NCI-H510A (cell line): ENCODE measurements around the gene ZIC2.

Experiments used
- DNase-seq: peaks from one replicate; lab custom pipeline; 2025; lab: John Stamatoyannopoulos, UW

ZIC2 gene

GRCh38 chr13:99974296-99974938, 7.2 kb upstream of the ZIC2 start:
- no peak for DNase-seq

DNA sequence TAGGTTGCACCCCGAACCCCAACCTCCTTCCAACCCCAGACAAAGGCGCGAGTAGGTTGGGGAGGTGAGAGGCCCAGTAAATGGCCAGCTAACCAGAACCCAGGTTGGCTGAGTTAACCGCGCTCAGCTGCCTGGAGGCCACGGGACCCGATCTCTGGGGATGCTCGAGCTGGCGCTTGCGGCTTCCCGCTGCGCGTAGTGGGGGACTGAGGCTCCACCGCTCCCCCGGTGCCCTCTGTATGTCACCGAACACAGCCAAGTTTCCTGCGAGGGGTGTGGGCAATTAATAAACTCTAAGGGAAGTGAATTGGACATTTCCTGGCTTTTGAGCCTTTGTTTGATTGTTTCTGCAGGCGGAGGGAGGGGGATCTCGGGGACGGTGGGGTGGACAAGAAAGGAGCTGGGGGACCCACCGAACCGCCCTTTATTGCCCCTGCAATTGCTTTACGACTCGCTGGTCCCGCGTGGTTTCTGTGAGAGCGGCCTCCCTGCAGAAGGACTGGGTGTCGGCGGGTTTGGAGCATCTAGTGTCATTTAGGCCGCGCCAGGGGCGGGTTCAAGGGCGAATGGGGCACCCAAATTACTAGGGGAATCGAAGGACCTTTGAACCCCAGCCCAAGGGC, 6.5 kb upstream of the ZIC2 start:
- DNase-seq, result no peak

- DNase-seq, result no peak
These were observed 6.0 kb upstream of the ZIC2 start for GRCh38 chr13:99975626-99976025.

- no peak for DNase-seq
These were observed 5.0 kb upstream of the ZIC2 start for GRCh38 chr13:99976575-99976974.

DNA sequence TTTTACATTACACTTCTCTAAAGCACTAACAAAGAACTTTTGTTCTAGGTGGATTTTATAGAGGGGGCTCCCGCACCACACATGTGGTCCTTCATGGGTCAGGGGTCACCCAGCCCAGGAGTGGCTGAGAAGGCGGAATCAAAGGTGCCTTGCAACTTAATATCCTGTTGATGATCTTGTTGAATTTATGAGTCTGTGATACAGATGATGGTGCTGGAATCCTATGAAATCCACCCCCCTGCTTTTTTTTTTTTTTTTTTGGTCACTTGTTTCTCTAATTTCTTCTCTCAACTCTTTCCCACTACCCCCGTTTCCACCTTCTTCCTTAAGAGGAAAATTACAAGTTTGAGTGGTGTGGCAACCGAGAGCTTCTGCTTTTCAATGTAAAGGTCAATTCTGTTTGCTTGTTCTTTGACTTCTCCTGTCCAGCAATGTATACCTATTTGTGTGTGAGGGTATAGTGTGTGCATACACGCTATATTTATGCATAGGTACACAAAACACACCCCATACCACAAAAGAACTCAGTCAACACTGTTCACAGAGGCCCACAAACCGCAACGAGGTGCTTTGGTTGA, 4.2 kb upstream of the ZIC2 start:
- no peak for DNase-seq

GRCh38 chr13:99977912-99978798, 3.4 kb upstream of the ZIC2 start:
- DNase-seq, result no peak

GRCh38 chr13:99978799-99979452, 2.7 kb upstream of the ZIC2 start:
- DNase-seq, result no peak

- DNase-seq, result no peak
These were observed 2.0 kb upstream of the ZIC2 start for GRCh38 chr13:99979453-99980200.

DNA sequence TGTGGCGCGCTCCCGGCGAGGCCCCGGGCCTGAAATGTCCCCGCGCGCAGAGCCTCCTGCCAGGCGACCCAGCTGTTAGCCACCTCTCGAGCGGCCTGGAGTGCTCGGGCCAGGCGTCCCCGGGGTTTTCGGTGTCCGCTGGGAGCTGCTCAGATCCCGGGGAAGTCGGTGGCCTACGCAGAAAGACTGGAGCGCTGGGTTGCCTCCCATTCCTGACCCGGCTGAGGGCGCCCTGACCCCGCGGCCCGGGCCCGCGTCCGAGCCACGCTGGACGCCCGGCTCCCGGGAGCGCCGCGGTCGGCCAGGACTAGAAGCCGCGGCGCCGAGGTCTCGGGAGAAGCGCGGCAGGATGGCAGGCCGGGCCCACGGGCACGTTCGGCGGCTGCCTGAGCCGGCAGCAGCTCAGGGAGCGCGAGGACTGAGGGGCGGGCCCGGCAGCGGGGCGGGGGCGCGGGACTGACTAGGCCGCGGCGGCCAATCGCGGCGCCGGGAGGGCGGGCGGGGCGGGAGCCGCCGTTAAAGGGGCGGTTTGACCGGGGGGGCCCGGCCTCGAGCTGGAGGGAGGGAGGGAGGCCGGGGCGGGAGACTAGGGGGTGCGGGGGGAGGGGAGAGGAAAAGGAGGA, 1.3 kb upstream of the ZIC2 start:
- peak; percentile 68 for DNase-seq

DNA sequence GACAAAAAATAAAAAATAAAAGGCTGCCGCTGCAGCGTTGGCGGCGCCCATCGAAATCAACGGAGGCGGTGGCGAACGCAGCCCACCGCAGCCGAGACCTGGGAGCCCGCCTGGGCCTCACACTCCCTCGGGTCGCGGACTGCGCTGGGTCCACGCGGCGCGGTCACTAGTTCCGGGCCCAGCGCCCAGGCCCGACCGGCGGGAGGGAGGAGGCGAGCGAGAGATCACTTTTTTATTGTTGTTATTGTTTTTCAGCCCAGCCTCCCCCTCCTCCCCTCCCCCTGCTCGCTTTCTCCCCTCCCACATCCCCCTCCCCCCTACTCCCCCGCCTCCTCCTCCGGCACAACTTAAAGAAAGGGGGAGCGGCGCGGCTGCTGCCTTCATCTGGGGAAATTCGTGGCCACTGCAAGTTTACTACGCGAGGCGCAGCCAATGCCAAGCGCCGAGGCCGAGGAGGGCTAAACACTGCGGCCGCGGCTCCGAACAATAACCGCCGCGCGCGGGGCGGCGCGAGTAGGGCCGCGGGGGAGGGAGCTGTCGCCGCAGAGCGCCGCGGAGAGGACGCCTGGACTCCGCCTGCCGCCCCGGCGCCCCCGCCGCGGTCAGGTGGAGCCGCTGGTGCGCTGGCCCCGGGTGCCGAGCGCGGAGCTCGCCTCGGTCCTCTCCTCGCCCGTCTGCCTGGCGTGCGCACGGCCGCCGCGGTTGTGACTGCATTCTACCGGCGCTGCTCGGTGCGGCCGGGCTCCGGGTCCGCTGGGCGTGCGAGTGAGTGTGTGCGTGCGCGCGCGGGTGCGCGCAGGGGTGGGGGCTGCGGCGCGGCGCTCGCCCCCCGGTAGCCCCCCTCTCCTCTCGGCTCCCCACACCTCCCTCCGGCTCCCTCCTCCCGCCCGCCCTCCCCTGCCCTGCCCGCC, 505 bp upstream of the ZIC2 start:
- DNase-seq, result peak; percentile 65

- DNase-seq, result no peak
These were observed 599 bp downstream of the ZIC2 start for GRCh38 chr13:99982036-99982730.

DNA sequence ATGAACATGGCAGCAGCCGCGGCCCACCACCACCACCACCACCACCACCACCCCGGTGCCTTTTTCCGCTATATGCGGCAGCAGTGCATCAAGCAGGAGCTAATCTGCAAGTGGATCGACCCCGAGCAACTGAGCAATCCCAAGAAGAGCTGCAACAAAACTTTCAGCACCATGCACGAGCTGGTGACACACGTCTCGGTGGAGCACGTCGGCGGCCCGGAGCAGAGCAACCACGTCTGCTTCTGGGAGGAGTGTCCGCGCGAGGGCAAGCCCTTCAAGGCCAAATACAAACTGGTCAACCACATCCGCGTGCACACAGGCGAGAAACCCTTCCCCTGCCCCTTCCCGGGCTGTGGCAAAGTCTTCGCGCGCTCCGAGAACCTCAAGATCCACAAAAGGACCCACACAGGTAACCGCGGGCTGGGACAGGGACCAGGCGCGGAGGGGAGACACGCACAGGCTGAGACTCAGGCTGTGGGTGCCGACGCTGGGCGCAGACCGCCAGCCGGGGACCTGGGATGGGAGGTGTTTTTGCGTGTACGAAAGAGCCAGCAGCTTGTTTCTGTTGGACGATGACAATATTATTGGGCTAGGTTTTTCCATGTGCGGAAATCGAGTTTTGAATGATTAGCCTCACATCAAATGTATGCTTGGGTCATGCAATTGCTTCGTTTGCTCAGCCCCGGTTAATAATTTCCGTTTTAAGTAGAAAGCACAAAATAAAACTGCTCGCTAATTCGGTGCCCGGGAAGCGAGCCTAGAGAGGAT, 1.3 kb downstream of the ZIC2 start:
- DNase-seq, result no peak

DNA sequence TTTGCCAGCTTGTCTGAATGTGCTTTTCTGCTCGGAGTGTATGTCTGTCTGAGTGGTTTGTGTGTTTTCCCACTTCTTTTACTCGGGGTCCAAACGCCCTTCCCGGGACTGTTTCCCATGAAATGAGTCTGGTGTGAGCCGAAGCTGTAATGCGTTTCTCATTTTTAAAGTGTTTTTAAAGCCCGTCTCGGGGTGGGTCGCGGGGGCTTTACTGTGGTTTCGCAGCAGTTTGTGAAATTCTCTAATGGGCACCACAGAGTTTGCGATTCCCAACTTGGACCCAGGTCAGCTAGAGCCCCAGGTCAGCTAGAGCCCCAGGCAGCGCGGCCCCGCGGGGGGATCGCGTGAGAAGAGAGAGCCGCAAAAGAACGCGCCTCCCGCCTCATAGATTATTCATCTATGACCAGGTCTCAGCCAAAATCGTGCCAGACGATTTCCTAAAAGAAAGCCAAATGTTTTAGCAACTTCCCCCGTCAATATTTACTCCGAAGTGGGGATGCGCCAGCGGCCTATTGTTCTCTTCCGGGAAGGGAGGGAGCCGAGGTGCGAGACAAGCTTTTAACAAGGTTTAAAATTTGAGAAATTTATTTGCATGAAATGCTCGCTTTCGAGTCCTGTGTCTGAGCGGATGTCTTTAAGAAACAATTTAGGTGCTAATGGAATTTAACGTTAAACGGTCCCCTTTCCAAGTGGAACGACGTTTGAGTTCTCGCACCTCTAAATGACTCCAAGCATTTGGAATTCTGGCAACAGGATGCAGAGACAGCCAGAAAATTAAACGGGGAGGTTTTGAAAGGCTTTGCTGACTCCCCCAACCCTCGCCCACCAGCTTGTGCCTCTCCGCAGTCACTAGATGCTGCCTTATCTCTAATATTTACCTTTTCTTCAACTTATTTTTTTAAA, 2.2 kb downstream of the ZIC2 start:
- peak; percentile 8 for DNase-seq

DNA sequence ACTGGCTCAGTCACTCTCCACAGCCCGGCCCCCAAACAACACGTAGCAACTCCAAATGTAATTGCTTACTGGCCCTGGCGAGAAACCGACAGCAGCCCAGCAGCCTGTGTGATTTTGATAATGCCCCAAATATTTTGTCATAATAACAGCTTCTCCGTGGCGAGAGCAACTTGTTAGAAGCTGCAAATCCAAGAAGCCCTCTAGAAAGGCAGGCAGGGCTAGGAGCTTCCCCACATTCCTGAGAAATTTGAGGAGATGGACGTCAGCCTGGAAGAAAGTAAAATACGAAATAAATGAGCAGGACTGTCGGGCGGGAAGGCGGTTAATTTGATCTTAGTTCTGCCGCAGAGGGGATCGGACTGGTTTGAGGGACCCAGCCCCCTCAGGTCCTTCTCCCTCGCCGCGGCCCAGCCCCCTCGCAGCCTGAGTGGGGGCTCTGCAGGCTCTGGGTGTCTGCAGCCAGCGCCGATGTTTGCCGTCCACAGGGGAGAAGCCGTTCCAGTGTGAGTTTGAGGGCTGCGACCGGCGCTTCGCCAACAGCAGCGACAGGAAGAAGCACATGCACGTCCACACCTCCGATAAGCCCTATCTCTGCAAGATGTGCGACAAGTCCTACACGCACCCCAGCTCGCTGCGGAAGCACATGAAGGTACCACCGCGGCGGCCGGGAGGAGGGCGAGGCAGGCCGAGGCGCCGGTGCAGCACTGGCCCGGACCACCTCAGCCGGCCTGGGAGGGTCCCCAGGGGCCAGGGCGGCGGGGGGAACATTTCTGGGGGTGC, 3.1 kb downstream of the ZIC2 start:
- peak; percentile 35 for DNase-seq

- no peak for DNase-seq
These were observed 3.8 kb downstream of the ZIC2 start for GRCh38 chr13:99985241-99985874.

DNA sequence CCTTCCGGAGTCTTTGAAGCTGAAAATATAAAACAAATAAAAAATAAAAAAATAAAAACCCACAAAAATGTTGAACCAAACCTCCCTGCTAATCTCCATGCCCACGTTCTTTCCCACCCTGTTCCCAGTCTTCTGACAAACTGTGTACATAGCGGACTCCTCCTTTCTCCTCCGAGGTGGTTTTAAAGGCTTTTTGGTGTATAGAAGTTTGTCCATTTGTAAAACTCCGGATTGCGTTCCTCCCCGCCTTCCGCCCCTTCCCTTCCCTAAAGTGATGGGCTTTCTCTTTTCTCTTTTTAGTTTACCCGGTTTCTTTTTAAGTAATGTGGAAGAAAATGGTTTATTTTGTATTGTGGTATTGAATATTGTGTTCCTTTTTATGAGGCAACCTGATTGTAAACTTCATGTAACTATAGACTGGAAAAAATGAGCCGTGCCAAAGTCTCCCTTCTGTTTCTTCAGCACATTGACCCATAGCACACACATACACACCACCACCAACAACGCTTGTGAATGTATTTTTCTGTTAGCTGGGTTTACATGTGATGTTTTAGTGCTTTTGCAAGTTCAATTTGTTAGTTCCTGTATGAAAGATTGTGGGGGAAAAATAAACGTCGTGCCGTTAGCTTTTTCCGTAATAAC, 4.4 kb downstream of the ZIC2 start:
- no peak for DNase-seq
